ENCODE results near the gene VASP. TPM values are rescaled to one million over a fixed set of nuclear protein-coding genes. Genes with fewer than 3 reads are reported as not detected.

The VASP gene
- total RNA-seq, 4 donors from 2014 or later = 172 to 321 (median 210) TPM

DNA sequence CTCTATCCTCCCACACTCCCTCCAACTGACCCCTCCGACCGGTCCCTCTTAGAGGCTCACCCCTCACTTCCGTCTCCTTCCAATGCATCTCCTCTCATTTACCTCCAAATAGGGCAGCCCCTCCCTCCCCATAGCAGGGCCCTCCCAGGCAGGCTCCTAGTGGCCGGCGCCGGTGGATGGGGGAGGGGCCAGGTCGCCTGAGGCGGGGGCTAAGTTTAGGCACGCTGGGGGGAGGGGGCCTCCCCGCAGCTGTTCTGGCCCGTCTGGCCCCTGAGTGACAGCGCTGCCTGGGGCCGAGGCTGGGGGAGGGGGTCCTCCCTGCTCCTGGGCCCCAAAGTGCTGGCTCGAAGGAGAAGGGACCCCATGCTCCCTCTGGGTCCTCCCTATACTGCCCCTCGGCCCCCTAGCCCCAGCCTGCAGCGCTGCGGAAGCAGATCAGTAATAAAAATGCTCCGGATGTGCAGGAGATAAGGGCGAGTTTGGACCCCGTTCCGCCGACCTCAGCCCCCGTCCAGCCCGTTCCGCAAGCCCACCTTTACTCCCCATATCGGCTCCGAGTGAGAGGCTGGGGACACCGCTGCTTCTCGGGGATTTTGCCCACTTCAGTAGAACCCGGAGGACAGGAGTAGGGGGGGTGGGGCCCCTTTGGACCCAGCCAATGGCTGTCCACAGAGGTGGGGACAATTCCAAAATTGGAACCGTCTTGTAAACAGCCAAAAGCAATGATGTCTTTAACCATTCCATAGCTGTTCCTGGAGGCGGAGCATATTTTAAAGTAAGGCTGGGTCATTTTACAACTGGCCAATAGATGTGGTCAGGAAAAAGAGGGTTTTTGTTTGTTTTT is 14.4 kb upstream of the VASP start:
- intact Hi-C loops (cut with DNase I) = no loop called here
- Histone ChIP-seq H3K4me3 (peak overlapping the region; percentile 65 to 81 (median 68)), H3K4me1 (peaks cover 22 to 45% (median 43%) of the 10 kb centered on the region in 4 donors), H3K36me3 (peaks cover 0 to 10% (median 4%) of the 10 kb centered on the region in 4 donors), H3K9me3 (no peaks in the 10 kb centered on the region), H3K27me3 (peaks cover 0 to 4% (median 0%) of the 10 kb centered on the region in 4 donors), H3K27ac (replicated peaks in 1 of 4) (peak overlapping the region; percentile 82 to 87 (median 85))
- 8% methylated on average over 21 of the region's 32 CpGs for WGBS
- no peak for DNase-seq (ENCODE audit: extremely low spot score)
- TF ChIP-seq EP300 (IDR thresholded peaks at IDR 0.05) (no peak), POLR2AphosphoS5 (IDR thresholded peaks at IDR 0.05) (peak; percentile 50 to 55)

DNA sequence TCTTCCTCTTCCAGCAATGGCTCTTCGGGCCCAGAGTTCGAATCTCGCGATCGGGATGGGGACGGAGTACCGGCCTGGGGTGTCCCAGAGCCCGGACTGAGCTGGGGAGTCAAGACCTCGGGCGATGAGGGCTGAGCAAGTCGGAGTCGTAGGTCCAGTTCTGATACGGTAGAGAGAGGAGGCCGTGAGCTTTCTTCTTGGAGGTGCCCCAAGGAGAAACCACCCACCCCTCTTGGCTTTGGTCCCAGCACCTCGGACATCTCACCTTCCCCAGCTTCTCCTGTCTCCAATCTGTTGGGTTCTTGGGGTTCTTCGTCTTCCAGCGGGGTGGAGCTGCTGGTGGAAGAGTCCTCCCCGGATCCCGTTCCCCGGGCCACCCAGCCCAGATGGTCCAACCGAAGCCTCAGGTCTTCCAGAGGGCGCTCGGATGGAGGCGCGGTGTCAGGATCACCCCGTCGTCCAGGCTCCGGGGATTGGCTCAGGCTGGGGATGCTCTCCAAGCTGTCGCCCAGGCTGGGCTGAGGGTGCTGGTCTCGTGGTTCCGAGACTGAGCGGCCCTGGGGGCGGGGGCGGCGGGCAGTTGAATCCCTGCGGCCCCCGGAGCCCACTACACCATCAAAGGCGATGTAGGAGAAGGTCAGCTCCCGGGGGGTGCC is 12.9 kb upstream of the VASP start:
- Histone ChIP-seq H3K9me3 (no peaks in the 10 kb centered on the region), H3K27ac (replicated peaks in 1 of 4) (no peak overlapping the region), H3K4me1 (peaks cover 33 to 60% (median 58%) of the 10 kb centered on the region in 4 donors), H3K4me3 (no peak overlapping the region), H3K27me3 (peaks cover 0 to 18% (median 4%) of the 10 kb centered on the region in 4 donors), H3K36me3 (no peaks in the 10 kb centered on the region)
- DNase-seq (ENCODE audit: extremely low spot score) = no peak
- WGBS = 95% methylated on average over 24 of the region's 39 CpGs
- TF ChIP-seq POLR2A (IDR thresholded peaks at IDR 0.05; ENCODE audit: low read depth) = no peak
- TF ChIP-seq, protein P1, sequence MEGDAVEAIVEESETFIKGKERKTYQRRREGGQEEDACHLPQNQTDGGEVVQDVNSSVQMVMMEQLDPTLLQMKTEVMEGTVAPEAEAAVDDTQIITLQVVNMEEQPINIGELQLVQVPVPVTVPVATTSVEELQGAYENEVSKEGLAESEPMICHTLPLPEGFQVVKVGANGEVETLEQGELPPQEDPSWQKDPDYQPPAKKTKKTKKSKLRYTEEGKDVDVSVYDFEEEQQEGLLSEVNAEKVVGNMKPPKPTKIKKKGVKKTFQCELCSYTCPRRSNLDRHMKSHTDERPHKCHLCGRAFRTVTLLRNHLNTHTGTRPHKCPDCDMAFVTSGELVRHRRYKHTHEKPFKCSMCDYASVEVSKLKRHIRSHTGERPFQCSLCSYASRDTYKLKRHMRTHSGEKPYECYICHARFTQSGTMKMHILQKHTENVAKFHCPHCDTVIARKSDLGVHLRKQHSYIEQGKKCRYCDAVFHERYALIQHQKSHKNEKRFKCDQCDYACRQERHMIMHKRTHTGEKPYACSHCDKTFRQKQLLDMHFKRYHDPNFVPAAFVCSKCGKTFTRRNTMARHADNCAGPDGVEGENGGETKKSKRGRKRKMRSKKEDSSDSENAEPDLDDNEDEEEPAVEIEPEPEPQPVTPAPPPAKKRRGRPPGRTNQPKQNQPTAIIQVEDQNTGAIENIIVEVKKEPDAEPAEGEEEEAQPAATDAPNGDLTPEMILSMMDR (IDR thresholded peaks at IDR 0.05) = no peak
- no peak for TF ChIP-seq POLR2AphosphoS5 (IDR thresholded peaks at IDR 0.05)
- TF ChIP-seq EP300 (IDR thresholded peaks at IDR 0.05) = no peak
- intact Hi-C loops (cut with DNase I) = no loop called here

DNA sequence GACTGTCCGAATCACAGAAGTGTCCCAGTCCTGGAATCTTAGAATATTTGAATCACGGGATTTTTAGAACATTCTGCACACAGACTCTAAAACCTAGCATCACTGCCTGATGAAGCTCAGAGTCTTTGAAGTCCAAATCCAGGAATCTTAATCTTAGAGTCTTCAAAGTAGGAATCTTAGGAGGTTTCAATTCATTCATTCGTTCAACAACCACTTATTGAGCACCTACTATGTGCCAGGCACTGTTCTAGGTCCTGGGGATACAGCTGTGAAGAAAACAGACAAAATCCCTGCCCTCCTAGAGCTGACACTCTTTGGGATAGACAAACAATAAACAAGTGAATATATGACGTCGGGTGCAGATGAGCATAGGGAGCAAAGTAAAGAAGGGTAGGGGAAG is 12.1 kb upstream of the VASP start:
- 92% methylated on average over 5 of the region's 5 CpGs for WGBS
- H3K4me3 ChIP-seq = no peak overlapping the region
- H3K9me3 ChIP-seq = no peaks in the 10 kb centered on the region
- peaks cover 35 to 67% (median 62%) of the 10 kb centered on the region in 4 donors for H3K4me1 ChIP-seq
- peaks cover 0 to 26% (median 4%) of the 10 kb centered on the region in 4 donors for H3K27me3 ChIP-seq
- no peaks in the 10 kb centered on the region for H3K36me3 ChIP-seq
- TF ChIP-seq, protein P1 (IDR thresholded peaks at IDR 0.05) = no peak
- no peak for TF ChIP-seq EP300 (IDR thresholded peaks at IDR 0.05)
- no peak for TF ChIP-seq POLR2AphosphoS5 (IDR thresholded peaks at IDR 0.05)
- TF ChIP-seq POLR2A (IDR thresholded peaks at IDR 0.05; ENCODE audit: low read depth) = no peak
- intact Hi-C loops (cut with DNase I) = no loop called here
- no peak overlapping the region for H3K27ac ChIP-seq (replicated peaks in 1 of 4)
- no peak for DNase-seq (ENCODE audit: extremely low spot score)

DNA sequence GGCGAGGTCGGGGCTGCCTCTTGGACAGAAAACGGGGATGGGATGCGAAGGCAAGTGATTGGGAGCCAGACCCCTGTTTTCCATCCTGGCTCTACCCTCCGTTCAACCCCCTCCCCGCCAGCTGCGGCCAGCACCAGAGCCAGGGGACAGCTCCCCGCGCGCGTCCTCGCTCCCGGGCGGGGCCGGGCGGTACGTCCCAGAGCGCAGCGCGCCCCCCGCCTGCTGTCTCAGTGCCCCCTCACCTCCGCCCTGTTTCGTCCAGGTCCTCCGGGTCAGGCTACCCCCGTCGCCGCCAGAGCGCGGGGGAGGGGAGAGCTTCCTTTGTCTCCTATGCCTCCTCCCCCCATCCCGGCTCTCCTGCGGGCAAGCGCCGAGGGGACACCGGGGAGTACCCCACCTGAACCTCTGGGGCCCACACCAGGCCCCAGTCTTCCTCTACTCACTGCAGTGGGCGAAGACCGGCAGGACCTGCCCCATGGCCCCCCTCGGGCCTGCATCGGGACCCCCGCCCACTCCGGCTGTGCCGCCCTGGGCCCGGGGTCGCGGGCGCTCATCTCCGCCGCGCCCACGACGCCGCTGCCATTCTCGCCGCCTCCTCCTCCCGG is 10.8 kb upstream of the VASP start:
- peak overlapping the region; percentile 77 to 84 (median 82) for H3K4me3 ChIP-seq
- TF ChIP-seq, protein P1 (IDR thresholded peaks at IDR 0.05) = no peak
- TF ChIP-seq EP300 (IDR thresholded peaks at IDR 0.05) (no peak), POLR2AphosphoS5 (IDR thresholded peaks at IDR 0.05) (peak in 1 of 2 donors; percentile 42)
- intact Hi-C loops (cut with DNase I) = no loop called here
- H3K27me3 ChIP-seq = peaks cover 0 to 37% (median 4%) of the 10 kb centered on the region in 4 donors
- 0% methylated on average over 6 of the region's 54 CpGs for WGBS
- no peaks in the 10 kb centered on the region for H3K9me3 ChIP-seq
- DNase-seq (ENCODE audit: extremely low spot score) = no peak
- H3K36me3 ChIP-seq = no peaks in the 10 kb centered on the region
- peak overlapping the region; percentile 58 to 68 (median 62) for H3K27ac ChIP-seq (replicated peaks in 1 of 4)
- H3K4me1 ChIP-seq = peaks cover 35 to 67% (median 62%) of the 10 kb centered on the region in 4 donors

DNA sequence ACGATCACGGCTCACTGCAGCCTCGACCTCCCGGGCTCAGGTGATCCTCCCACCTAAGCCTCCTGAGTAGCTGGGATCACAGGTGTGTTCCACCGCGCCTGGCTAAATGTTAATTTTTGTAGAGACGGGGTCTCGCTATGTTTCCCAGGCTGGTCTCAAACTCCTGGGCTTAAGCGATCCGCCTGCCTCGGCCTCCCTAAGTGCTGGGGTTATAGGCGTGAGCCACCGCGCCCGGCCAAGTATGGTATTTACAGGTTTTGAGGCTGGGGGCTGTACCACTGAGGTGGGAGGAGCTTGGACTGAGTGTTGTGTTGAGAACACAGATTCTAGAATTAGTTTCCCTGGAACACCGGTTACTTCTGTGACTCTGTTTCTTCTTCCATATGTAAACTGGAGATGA is 9.5 kb upstream of the VASP start:
- H3K4me3 ChIP-seq = no peak overlapping the region
- H3K27me3 ChIP-seq = peaks cover 0 to 37% (median 4%) of the 10 kb centered on the region in 4 donors
- no peak for TF ChIP-seq POLR2AphosphoS5 (IDR thresholded peaks at IDR 0.05)
- no peak for TF ChIP-seq POLR2A (IDR thresholded peaks at IDR 0.05; ENCODE audit: low read depth)
- TF ChIP-seq, protein P1 (IDR thresholded peaks at IDR 0.05) = no peak
- no peak for TF ChIP-seq EP300 (IDR thresholded peaks at IDR 0.05)
- no peaks in the 10 kb centered on the region for H3K9me3 ChIP-seq
- WGBS = 29% methylated on average over 8 of the region's 16 CpGs
- no peak for DNase-seq (ENCODE audit: extremely low spot score)
- H3K4me1 ChIP-seq = peaks cover 30 to 56% (median 52%) of the 10 kb centered on the region in 4 donors
- intact Hi-C loops (cut with DNase I) = no loop called here
- H3K27ac ChIP-seq (replicated peaks in 1 of 4) = no peak overlapping the region
- H3K36me3 ChIP-seq = no peaks in the 10 kb centered on the region
